Activated effector memory CD4-positive, alpha-beta T cell treated with anti-CD3 and anti-CD28 coated beads, Interleukin-2, amount 50 U/mL, for 16 hours (primary cell): ENCODE results near the gene TTN.

Experiments used
- DNase-seq: peaks from one replicate; pipeline ENCODE4 v3.0.0-alpha.2; 2020

TTN gene

GRCh38 chr2:178811045-178811444 lies 3.8 kb upstream of the TTN start:
- no peak for DNase-seq

GRCh38 chr2:178810422-178810821 lies 3.2 kb upstream of the TTN start:
- DNase-seq: no peak

- DNase-seq: no peak
Observed at GRCh38 chr2:178806543-178806942, 680 bp downstream of the TTN start.

- no peak for DNase-seq
Observed at GRCh38 chr2:178805457-178805856, 1.8 kb downstream of the TTN start.

GRCh38 chr2:178804791-178805190 lies 2.4 kb downstream of the TTN start:
- no peak for DNase-seq

GRCh38 chr2:178800510-178800909 lies 6.7 kb downstream of the TTN start:
- no peak for DNase-seq

- DNase-seq: no peak
Observed at GRCh38 chr2:178799305-178799704, 7.9 kb downstream of the TTN start.

GRCh38 chr2:178796079-178796677 lies 11.0 kb downstream of the TTN start:
- DNase-seq: no peak

- no peak for DNase-seq
Observed at GRCh38 chr2:178787934-178788333, 19.3 kb downstream of the TTN start.

GRCh38 chr2:178787155-178787554 lies 20.1 kb downstream of the TTN start:
- DNase-seq: no peak

- no peak for DNase-seq
Observed at GRCh38 chr2:178783889-178784288, 23.3 kb downstream of the TTN start.

- DNase-seq: no peak
Observed at GRCh38 chr2:178782236-178782635, 25.0 kb downstream of the TTN start.

- DNase-seq: no peak
Observed at GRCh38 chr2:178777577-178777976, 29.6 kb downstream of the TTN start.

GRCh38 chr2:178776751-178777150 lies 30.5 kb downstream of the TTN start:
- DNase-seq: no peak

- DNase-seq: no peak
Observed at GRCh38 chr2:178775975-178776374, 31.2 kb downstream of the TTN start.

GRCh38 chr2:178770518-178770917 lies 36.7 kb downstream of the TTN start:
- no peak for DNase-seq

- DNase-seq: no peak
Observed at GRCh38 chr2:178767094-178768060, 39.8 kb downstream of the TTN start.

- DNase-seq: no peak
Observed at GRCh38 chr2:178764097-178764496, 43.1 kb downstream of the TTN start.

- no peak for DNase-seq
Observed at GRCh38 chr2:178761759-178762371, 45.4 kb downstream of the TTN start.

- no peak for DNase-seq
Observed at GRCh38 chr2:178756843-178757242, 50.4 kb downstream of the TTN start.

- no peak for DNase-seq
Observed at GRCh38 chr2:178756343-178756742, 50.9 kb downstream of the TTN start.

- no peak for DNase-seq
Observed at GRCh38 chr2:178747767-178748166, 59.5 kb downstream of the TTN start.

- no peak for DNase-seq
Observed at GRCh38 chr2:178734518-178734917, 72.7 kb downstream of the TTN start.

GRCh38 chr2:178733975-178734374 lies 73.2 kb downstream of the TTN start:
- DNase-seq: no peak
